Measurements from ENCODE around the gene ATXN10.

Gene ATXN10

DNA sequence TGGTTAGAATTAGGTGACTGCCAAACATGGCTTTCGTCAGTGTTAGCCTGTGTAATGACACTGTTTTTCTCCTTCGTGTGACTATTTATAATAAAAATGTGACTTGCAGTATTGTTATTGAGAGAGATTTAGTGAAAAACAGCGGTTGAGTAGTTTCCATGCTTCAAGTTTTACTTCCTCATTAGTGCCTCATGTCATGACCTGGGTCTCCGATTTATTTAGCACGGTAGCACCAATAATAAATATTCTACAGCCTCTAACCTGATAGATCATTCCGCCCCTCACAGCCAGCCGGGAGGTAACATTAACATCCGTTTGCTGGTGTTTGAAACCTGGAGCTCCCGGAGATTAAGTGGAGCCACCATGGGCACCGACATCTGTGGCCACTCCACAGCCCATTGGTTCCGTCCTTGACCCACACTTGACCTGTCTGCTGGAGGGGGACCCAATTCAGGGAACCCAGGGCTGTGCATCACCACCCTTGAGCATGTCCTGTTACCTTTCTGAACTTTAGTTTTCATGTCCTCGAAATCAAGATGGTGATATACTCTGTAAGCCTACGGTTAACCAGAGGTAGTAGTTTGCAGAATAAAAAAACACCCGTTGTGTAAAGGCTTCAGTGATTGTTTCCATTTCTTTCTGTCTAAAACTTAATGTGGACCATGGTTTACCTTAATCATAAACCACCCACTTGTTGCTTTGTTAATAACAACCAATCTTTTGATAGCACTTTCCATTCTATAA is 104.1 kb downstream of the ATXN10 start:
- TF ChIP-seq, protein P1, sequence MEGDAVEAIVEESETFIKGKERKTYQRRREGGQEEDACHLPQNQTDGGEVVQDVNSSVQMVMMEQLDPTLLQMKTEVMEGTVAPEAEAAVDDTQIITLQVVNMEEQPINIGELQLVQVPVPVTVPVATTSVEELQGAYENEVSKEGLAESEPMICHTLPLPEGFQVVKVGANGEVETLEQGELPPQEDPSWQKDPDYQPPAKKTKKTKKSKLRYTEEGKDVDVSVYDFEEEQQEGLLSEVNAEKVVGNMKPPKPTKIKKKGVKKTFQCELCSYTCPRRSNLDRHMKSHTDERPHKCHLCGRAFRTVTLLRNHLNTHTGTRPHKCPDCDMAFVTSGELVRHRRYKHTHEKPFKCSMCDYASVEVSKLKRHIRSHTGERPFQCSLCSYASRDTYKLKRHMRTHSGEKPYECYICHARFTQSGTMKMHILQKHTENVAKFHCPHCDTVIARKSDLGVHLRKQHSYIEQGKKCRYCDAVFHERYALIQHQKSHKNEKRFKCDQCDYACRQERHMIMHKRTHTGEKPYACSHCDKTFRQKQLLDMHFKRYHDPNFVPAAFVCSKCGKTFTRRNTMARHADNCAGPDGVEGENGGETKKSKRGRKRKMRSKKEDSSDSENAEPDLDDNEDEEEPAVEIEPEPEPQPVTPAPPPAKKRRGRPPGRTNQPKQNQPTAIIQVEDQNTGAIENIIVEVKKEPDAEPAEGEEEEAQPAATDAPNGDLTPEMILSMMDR (IDR thresholded peaks at IDR 0.05; ENCODE audit: low read length) = no peak
- TF ChIP-seq EZH2 (IDR thresholded peaks at IDR 0.05; ENCODE audit: borderline replicate concordance, low read length) = no peak
- Histone ChIP-seq H3K9me2 (ENCODE audit: low read depth, low read length) (no peaks in the 10 kb centered on the region), H4K20me1 (ENCODE audit: insufficient read depth, low read length) (no peaks in the 10 kb centered on the region), H3K9me3 (ENCODE audit: low read length) (no peaks in the 10 kb centered on the region), H3F3A (ENCODE audit: insufficient read depth, low read length) (peaks cover 51% of the 10 kb centered on the region), H3K4me2 (ENCODE audit: low read length) (peak overlapping the region; percentile 64), H3K27ac (ENCODE audit: low read depth, low read length, poor library complexity, severe bottlenecking) (peak overlapping the region; percentile 100), H2AFZ (ENCODE audit: low read length) (no peak overlapping the region), H3K9ac (ENCODE audit: low read length) (peak overlapping the region; percentile 80), H3K27me3 (ENCODE audit: insufficient read depth, low read length) (no peaks in the 10 kb centered on the region), H3K4me3 (ENCODE audit: low read depth, low read length, poor library complexity, severe bottlenecking) (peak overlapping the region; percentile 24), H3K79me2 (ENCODE audit: insufficient read depth, low read length) (peaks cover 5% of the 10 kb centered on the region), H3K4me1 (ENCODE audit: insufficient read depth, low read length, severe bottlenecking) (peaks cover 99% of the 10 kb centered on the region), H3K36me3 (ENCODE audit: insufficient read depth, low read length) (peaks cover 40% of the 10 kb centered on the region)

DNA sequence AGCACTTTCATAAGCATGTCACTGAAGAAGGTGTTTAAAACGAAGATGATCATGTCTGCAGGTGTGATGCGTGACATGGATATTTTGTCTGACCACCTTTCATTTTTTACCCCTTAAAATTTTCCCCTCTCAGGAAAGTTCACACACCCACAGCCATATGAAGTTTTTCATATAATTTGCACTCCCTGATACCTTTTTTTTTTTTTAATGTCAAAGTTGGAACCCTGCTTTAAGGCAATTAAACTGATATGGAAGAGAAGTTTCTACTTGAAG is 104.6 kb downstream of the ATXN10 start:
- Histone ChIP-seq H3K27ac (ENCODE audit: low read depth, low read length, poor library complexity, severe bottlenecking) (peak overlapping the region; percentile 100), H3K36me3 (ENCODE audit: insufficient read depth, low read length) (peaks cover 35% of the 10 kb centered on the region), H4K20me1 (ENCODE audit: insufficient read depth, low read length) (no peaks in the 10 kb centered on the region), H3K9ac (ENCODE audit: low read length) (peak overlapping the region; percentile 80), H3K4me2 (ENCODE audit: low read length) (peak overlapping the region; percentile 64), H3K9me3 (ENCODE audit: low read length) (no peaks in the 10 kb centered on the region), H3K4me1 (ENCODE audit: insufficient read depth, low read length, severe bottlenecking) (peaks cover 100% of the 10 kb centered on the region), H3F3A (ENCODE audit: insufficient read depth, low read length) (peaks cover 51% of the 10 kb centered on the region), H3K9me2 (ENCODE audit: low read depth, low read length) (no peaks in the 10 kb centered on the region), H2AFZ (ENCODE audit: low read length) (no peak overlapping the region), H3K27me3 (ENCODE audit: insufficient read depth, low read length) (no peaks in the 10 kb centered on the region), H3K79me2 (ENCODE audit: insufficient read depth, low read length) (peaks cover 5% of the 10 kb centered on the region), H3K4me3 (ENCODE audit: low read depth, low read length, poor library complexity, severe bottlenecking) (peak overlapping the region; percentile 24)
- TF ChIP-seq, protein P1 (IDR thresholded peaks at IDR 0.05; ENCODE audit: low read length) = no peak
- TF ChIP-seq EZH2 (IDR thresholded peaks at IDR 0.05; ENCODE audit: borderline replicate concordance, low read length) = no peak

DNA sequence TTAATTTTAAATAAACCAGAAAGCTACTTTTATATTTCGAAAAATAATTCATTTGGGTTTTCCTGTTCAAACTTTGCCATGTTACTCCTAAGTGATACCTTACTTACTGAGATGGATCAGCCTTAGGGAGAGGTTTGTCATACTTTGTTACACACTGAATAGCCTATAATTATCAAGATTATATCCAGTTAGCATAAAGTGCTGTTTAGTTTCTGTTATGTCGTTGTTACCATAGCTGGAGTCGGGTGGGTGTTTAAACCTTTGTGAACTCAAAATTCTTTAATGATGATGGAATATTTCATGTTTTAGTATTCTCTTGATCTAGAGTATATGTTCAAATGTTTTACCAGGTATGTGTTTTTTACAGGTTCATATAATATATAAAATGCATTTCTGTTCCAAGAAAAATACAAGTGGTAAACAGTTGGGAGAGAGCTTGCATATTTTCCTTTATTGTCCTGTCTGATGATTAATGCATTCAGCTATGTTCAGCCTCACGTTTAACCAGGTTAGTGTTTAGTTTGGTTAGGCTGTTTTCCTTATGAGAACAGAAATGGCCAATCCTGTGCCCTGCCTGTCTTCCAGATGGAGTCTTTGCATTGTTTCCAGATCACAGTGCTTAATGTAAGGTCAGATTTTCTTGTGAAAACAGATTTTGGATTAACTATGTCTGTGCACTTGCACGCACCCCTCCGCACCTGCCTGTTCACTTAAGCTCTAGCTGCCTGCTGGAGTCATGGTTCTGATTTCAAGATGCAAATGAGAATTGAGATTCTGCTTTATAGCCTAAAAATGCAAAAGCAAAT is 105.6 kb downstream of the ATXN10 start:
- TF ChIP-seq, protein P1 (IDR thresholded peaks at IDR 0.05; ENCODE audit: low read length) = no peak
- TF ChIP-seq EZH2 (IDR thresholded peaks at IDR 0.05; ENCODE audit: borderline replicate concordance, low read length) = no peak
- H3K27me3 ChIP-seq (ENCODE audit: insufficient read depth, low read length) = no peaks in the 10 kb centered on the region
- H2AFZ ChIP-seq (ENCODE audit: low read length) = no peak overlapping the region
- H3K9me2 ChIP-seq (ENCODE audit: low read depth, low read length) = no peaks in the 10 kb centered on the region
- no peaks in the 10 kb centered on the region for H3K9me3 ChIP-seq (ENCODE audit: low read length)
- H3F3A ChIP-seq (ENCODE audit: insufficient read depth, low read length) = peaks cover 50% of the 10 kb centered on the region
- peaks cover 5% of the 10 kb centered on the region for H3K79me2 ChIP-seq (ENCODE audit: insufficient read depth, low read length)
- H3K4me1 ChIP-seq (ENCODE audit: insufficient read depth, low read length, severe bottlenecking) = peaks cover 100% of the 10 kb centered on the region
- H3K9ac ChIP-seq (ENCODE audit: low read length) = peak overlapping the region; percentile 80
- peak overlapping the region; percentile 12 for H3K4me3 ChIP-seq (ENCODE audit: low read depth, low read length, poor library complexity, severe bottlenecking)
- H4K20me1 ChIP-seq (ENCODE audit: insufficient read depth, low read length) = no peaks in the 10 kb centered on the region
- peak overlapping the region; percentile 64 for H3K4me2 ChIP-seq (ENCODE audit: low read length)
- peak overlapping the region; percentile 100 for H3K27ac ChIP-seq (ENCODE audit: low read depth, low read length, poor library complexity, severe bottlenecking)
- peaks cover 35% of the 10 kb centered on the region; the same call in 1 of the 2 replicates for H3K36me3 ChIP-seq (ENCODE audit: insufficient read depth, low read length)

All from OCI-LY1 (cell line).